Effector CD4-positive, alpha-beta T cell (primary cell): ENCODE data around the gene PTPRM.

Source experiments
- DNase-seq: peaks from one replicate; pipeline ENCODE4 v3.0.0-alpha.2; 2020

PTPRM gene

DNA sequence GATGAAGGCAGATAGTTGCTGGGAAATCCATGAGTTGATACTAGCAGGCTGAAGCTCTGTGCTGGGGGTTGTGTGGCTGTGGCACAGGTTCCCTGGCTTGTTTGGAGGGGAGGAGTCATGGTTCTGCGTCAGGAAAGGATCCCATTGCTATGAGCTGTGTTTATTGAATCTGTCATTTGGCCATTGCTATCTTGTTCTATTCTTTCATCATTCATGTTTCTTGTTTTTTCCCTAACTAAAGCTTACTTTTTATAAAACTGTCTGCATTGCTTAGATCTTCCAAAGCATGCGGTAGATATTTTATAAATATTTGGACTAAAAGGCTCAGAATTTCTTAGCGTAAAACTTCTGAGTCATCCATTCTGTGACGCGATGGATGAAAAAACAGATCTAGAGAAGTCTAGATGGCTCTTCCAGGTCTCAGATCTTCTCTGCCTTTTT lies 335.3 kb downstream of the PTPRM start:
- no peak for DNase-seq

DNA sequence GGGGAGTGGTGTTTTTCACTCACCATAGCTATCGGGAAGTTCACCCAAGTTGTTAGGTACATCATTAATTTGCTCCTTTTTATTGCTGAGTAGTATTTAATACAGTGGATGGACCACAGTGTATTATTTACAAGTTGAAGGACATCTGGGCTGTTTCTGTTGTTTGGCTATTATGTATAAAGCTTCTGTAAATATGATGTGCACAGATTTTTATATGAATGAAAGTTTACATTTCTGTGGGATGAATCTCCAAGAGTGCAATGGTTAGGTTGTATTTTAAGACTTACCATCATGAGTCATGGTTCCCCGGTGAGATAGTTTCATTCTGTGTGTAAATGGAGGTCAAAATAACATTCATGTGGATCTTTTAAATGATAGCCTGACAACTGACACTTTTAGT lies 337.4 kb downstream of the PTPRM start:
- DNase-seq = no peak

DNA sequence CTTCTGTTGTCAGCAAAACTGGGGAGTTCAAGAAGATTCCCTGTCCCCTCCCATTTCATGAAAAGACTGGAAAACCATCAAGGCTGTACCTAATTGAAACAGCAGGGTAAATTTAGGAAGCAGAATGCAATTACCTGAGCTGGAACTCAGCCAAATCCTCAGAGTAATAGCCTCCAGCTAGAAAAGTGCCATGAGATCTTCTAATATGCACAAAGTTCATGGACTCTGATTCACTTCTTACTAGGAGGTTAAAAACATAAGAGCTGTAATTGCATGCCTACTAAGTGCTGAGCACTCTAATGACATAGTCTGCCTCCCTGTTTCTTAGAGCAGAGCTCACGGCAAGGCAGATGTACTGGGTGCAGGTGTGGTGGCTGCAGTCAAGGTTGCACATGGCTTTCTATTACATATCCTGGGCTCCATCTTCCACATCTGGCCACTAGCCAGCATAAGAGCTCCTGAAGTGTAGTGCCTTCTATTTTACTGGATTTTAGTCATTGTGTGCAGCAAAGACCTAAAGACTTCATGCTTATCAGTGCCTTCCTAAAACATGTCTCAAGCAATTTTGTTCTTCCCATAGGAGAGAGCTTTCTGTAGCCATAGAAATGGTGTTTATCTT lies 341.7 kb downstream of the PTPRM start:
- no peak for DNase-seq

DNA sequence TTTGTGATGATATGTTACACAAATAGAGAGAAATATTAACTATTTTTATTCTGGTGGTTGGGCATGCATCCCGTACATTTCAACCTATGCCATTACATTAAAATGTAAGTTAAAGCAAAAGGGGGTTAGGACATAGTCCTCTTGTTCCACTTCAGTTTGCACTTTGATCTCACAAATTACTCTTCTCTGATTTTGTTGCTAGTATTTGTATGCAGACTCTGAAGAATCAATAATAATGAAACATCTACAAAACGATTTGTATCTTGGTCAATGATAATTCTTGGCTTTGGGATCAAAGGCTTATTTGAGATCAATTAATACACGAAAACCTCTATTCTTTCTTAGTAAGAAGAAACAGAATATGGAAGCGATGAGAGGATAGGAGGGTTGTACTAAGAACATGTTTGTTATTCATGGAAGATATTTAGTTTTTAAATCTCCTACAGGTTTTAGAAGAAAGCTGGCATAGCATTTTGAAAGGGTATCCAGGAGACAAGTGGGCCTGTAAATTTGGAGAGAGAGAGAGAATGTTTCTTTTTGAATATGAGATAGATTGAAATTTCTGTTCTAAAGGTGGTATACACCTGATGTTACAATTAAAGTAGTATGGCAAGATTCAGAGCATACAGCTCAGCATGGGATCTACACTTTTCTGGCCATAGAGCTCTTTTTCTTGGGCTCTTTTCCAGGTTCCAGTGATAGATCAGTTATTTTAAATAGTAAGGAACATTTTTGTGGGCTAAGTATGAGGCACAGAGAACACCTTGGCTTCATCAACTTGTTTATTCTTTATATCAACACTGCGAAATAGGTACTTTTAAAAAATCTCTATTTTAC lies 347.9 kb downstream of the PTPRM start:
- DNase-seq = no peak

DNA sequence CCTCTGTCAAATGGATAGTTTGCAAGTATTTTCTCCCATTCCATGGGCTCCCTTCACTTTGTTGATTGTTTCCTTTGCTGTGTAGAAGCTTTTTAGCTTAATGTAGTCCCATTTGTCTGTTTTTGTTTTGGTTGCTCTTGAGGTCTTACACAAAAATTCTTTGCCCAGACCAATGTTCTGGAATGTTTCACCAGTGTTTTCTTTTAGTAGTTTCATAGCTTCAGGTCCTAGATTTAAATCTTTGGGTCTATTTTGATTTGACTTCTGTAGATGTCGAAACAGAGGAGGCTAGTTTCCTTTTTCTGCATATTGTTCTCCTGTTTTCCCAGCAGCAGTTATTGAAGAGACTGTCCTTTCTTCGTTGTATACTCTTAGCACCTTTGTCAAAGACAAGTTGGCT lies 351.6 kb downstream of the PTPRM start:
- no peak for DNase-seq

DNA sequence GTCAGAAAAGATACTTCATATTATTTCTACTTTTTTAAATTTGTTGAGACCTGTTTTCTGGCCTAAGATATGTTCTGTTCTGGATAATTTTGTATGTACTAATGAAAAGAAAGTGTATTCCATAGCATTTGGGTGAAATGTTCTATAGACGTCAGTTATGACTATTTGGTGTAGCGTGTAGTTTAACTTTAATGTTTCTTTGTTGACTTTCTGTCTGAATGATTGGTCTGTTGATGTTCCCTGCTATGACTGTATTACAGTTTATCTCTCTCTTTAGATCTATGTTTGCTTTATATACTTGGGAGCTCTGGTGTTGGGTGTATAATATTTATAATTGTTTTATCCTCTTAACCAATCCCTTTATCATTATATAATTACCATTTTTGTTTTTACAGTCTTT lies 352.4 kb downstream of the PTPRM start:
- DNase-seq = no peak

DNA sequence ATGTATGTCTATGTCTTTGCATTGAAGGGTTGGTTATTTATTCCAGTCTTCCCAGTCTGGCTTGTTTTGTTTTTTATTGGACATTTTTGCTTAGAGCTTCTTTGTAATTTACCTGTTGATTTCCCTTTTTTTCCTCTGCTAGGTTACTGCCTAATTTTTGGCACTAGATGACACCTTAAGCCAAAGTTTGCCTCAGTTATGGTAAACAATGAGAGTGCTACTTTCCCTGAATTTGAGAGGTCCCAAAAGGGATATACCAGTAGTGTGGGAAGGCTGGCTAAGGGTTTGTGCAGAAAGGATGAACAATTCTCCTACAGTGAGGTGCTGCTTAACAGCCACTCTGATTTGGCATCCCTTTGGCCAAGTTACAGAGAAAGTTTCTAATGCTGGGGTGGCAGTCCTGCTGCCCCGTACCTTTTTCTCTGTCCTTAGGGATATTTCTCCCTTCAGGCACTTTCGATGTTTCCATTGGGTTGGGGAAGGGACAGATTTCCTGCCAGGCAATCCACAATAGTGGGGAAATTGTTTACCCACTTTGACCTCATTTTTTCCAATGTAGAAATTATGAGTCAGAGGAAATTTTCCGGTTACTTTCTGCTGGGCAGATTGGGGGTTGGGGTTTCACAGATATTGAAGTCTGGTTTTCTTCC lies 354.9 kb downstream of the PTPRM start:
- no peak for DNase-seq

DNA sequence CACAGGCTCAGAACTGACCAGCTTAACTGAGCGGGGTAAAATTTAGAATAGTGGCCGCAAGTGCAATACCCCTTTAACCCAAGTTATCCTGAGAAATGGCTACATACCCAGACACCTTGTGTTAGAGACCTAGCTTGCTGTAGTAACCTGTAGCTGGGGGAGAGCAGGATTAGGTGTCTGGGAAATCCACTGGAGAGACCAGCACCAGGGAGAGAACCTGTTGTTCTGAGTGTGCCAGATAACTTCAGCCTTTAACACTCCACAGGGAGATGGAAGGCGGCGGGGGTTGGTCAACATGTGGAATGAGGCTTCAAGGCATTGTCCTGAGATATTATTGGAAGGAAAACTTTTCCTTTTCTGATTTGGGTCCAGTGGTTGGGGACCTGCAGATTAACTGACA lies 356.0 kb downstream of the PTPRM start:
- DNase-seq = no peak

DNA sequence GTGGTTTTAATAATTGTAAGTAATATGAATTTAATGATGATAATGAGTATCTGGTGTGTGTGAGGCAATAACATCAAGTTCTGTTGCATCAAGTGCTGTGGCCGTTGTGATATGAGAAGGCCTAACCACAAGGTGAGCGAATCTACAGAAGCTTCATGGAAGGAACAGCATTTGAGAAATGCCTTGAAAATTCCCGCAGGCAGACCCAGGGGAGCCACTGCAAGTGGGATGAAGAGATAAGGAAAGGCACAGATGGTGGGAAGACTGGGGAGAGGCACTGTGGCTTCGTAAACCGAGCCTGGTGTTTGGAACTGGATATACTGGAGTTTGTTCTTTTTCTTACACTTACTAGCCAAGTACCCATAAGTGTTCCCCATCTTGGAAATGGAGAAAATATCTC lies 357.5 kb downstream of the PTPRM start:
- no peak for DNase-seq

DNA sequence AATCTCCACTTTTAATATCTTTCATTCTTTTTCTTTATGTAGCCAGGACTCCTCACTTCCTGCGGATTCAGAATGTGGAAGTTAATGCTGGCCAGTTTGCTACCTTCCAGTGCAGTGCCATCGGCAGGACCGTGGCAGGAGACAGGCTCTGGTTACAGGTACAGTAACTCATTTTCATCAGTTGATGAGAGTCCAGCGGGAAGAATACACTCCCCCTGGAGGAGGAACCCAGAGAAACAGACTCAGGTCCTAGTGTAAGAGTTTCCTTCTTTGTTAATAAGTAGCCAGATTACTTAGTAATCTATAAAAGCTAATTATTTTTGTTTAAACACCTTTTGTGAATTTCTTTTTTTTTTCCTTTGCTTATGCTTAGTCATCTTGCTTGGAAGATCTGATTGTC lies 359.4 kb downstream of the PTPRM start:
- DNase-seq = no peak

DNA sequence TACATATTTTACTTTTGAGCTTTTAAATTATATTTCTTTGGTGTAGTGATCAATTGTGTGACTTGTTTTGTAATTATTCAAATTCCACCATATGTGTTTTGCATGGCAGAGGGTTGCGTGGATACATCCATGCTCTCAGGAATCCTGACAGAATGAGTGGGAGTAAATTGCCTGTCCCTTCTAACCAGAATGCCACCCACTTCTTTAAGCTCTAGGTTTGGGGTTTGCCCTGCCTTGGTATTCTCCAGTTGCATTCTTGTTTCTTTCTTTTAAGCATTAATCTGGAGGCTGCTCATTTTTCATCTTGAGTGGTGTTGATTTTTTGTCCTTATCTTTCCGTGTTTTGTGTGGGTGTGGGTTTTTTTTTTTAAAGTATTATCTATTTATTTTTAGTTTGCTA lies 360.0 kb downstream of the PTPRM start:
- DNase-seq = no peak

DNA sequence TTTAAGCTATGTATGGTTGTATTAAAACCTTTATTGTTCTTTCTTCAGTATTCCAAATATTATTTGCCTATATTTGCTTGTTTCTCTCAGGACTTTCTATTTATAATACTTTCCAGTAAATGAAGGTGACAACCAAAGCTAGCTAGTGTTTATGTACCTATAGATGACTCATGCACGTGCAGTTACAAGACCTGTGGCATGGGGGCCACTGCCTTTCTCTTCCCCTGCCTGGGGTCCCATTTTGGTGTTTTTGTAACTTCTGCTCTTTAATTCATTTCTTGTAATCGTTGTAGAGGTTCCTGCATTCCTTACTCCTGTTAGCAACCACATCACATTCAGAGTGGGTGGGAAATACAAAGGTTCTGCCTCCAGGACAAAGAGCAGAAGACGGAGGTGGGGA lies 364.6 kb downstream of the PTPRM start:
- DNase-seq = no peak

DNA sequence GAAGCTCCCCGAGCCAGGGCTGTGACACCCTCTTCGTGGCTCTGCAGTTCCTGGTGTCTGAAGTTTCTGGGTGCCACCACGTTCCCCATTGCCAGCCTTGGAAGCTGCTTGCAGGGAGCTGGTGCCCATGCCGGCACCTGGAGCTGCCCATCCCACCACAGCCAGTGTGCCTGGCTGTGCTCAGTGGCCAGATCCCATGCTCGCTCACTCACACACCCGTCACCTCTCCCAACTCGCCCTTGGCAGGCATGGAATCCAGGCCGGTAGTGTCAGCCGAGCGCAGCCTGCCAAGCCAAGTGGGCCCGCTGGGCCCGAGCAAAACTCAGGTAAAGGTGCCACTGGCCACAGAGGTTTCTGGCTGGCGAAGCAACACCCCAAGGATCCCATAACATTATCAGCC lies 370.2 kb downstream of the PTPRM start:
- no peak for DNase-seq

DNA sequence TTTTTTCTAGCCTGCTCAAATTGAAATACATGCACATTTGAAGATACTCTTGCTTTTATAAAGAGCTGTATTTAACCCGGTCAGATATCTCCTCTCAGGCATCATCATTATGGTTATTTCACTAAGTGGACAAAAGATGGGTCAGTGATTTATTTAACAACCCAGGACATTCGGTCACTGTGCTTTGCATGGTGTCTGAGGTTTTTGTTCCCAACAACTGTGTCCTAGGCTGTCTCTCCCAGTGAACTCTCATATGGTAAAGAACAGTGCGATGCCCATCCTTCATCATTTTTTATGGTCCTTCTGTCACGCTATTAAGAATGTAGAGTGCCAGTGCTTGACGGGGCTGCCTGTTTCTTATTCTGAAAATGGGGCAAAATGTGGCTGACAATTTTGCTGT lies 372.4 kb downstream of the PTPRM start:
- DNase-seq = no peak

DNA sequence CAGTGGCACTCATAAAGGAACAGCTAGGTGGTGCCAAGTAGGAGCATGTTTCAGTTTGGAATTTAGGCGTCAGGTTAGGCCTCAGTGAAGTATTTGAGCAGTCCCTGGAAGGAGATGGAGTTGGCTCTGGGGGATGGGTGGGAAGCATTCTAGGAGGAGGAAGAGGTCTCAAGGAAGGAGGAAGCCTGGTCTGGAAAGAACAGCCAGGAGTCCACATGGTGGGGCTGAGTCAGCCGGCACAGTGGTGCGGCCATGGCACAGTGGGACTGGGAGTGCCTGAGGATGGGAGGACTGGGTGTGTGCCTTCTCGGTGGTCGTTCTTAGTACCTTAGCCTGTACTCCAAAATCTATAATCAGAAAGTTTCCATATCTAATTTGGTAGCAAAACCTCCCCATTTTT lies 373.3 kb downstream of the PTPRM start:
- no peak for DNase-seq

DNA sequence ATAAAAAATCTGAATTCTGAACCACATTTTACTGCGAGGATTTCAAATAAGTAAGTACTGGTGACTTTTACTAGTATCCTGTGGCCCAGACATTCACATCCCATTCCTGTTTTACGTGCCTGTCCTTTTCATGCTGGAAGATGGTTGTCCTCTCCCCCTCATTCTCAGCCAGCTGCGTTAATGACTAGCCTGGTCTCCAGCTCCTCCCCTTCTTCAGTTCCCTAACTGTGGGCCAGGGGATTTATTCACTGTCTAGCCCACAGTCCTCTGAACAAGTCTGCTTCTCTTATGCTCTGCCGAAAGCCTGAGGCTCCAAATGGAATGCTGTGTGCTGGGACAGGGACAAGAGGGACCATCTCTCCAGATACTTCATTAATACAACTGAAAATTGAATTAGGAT lies 373.9 kb downstream of the PTPRM start:
- DNase-seq = no peak

DNA sequence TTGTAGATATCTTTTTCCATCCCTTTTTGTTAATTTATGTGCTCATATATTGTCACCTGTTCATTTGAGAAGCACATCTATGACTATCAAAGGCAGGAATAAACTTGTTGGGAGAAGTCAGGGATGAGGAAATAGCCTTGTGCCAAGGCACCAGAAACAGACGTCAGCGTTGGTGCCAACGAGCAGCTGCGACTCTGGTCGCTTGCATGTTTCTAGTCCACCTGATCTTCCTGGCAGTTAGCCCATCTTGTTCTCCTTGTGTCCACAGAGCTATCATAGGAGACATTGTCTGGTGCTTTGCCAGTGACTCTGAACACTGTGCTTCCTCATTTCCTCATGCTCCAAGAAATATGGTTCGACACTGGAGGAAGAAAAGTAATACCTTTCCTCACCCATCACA lies 374.4 kb downstream of the PTPRM start:
- DNase-seq = no peak

DNA sequence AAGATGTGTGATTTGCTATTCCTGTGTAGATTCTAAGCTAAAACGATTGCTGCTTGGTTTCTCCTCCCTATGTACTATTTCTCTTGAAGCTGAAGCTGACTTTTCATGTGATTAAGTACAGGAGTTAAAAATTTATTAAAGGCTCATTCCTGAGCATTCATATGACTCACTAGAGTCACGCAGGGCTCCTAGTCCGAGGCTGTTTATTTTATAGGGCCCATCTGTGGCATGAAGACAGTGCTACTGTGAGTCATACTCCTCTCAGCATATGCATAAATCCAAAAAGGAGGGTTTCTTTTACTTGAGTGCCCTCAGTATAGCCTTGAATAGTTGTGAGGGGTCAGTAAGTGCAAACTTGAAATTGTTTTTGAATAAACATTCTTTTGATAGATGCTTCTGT lies 378.8 kb downstream of the PTPRM start:
- DNase-seq = no peak

DNA sequence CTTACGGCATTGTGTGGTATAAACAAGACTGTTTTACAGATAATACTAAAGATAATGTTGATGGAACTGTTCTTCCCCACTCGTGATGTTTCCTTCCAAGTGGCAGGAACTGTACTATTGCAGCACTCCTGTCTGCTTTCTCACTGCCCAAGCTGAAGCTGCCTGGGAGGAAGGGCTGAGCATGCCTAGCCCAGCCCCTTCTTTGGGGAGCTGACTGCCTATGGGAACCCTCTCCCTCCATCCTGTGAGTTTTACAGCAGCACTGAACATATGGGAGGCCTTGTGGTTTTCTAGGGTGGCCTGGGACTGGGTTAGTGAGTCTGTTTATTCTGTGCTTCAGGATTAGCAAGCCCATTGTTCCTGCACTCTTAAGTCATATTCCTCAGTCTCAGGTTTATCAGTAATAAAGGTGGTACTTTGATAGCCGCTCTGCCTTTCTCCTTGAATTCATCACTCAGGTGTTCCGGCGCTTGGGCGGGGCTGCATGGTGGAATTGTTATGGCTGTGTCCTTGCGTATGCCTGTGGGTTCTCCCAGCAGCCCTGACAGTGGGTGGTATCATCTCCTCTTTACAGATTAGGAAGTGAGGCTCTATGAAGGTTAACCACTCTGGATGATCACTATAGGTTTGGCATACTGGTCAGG lies 379.7 kb downstream of the PTPRM start:
- no peak for DNase-seq

DNA sequence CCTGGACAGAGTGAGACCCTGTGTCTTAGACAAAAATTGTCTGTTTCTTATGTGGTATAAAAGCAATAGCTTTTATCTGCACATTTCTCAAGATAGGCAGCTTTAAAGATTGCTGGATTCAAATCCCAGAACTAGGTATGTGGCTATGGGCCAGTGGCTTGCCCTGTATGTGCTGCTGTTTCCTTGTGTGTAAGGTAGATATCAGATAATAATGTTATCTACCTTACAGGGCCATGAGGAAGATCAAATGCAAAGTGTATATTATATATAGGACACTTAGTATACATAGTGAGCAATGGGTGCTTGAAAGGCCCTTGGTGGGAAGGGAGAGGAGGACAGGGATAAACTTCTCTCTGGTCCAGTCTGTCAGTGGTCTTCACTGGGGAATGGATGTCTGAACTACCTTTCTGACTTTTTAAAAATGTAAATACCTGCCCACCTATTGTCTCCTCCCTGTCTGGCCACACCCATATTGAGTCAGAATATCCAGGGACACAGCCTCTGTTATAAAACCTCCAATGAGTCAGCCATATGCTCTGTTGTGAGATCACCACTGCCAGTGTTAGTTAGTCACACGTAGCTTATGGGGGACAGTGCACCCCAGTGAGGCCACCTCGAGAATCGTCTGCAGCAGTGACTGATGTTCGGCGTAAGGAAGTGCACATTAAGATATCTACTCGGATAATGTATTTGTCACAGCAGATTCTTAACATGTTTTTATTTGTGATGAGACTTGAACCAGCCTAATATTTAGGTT lies 383.4 kb downstream of the PTPRM start:
- no peak for DNase-seq

DNA sequence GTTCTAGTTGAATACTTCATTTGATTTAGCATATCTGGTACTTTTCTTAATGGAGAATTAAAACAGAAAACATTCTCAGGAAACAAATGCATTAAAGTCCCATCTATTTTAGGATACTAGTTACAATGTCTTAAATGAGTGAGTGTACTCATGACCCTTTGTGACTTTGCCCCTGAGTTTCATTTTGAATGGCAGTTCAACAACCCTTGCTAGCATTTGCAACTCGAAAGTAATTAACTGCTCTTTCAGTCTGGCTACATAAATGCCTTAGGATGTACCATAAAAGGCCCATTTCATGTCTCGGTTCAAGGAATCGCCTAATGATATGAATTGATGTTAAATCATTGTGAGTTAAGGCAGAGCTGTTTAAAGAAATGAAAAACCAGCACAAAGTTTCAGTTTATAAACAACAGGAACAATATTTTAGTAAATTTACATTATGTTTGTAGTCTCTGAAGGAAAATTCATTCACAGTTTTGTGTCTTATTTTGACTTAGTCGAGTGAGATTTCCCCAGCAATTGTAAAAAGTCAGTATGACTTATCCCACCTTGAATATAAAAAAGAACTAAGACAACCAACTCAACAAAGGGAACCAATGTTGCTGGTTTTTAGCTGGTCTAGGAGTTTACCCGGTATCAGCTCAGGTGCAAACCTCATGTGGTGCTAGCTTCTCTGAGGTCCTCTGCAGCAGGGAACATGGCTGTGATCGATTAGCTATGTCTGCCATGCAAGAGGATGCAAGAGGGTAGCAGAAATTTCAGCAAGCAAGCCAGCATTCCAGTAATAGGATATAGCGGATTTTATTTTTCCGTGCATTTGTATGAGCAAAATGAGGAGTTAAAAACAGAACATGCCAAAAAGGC lies 386.2 kb downstream of the PTPRM start:
- DNase-seq = no peak

DNA sequence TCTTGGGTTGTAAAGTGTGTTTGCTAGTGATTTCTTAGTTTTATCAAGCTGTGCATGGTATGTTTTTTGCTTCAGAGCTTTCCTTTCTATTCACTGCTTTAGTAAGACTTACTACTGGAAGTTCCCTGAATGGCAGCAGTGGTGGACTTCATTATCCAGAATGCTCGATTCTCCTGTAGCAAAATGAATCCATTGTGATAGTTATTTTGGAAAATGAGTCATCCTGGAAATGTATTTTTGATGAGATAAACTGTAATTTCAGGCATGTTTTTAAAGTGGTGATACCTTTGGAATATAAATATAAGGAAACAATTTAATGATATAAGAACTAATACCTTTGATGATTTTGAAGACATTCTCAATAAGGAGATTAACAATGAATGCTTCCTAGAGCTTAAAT lies 387.1 kb downstream of the PTPRM start:
- no peak for DNase-seq
